Panc1 (cell line): ENCODE data around the gene TNNC1.

Experiments used
- CTCF ChIP-seq: fragments of 450-650 bp; IDR thresholded peaks from 2 replicates; pipeline ENCODE4 v1.5.1; 2017; ENCODE audit warnings: mild to moderate bottlenecking
- POLR2AphosphoS5 ChIP-seq: IDR thresholded peaks from 2 replicates; pipeline ENCODE4 v1.6.1; 2012; ENCODE audit warnings: mild to moderate bottlenecking, low read depth, low read length, moderate library complexity
- REST ChIP-seq, 2 experiments: IDR thresholded peaks; 2 replicates each; pipeline ENCODE4 v1.6.1; 2011 to 2012; ENCODE audit warnings: low read depth in 2 of 2, control low read depth in 1 of 2, low read length in 1 of 2, mild to moderate bottlenecking in 1 of 2, moderate library complexity in 1 of 2; ENCODE audit not compliant: insufficient read depth in 1 of 2
- SIN3A ChIP-seq: IDR thresholded peaks from 2 replicates; pipeline ENCODE4 v1.6.1; 2012; ENCODE audit warnings: low read depth, mild to moderate bottlenecking, low read length, moderate library complexity, borderline replicate concordance; ENCODE audit not compliant: insufficient read depth
- TCF7L2 ChIP-seq: IDR thresholded peaks from 2 replicates; pipeline ENCODE4 v1.6.1; 2011; ENCODE audit warnings: mild to moderate bottlenecking, low read depth, low read length, inconsistent platforms

DNA sequence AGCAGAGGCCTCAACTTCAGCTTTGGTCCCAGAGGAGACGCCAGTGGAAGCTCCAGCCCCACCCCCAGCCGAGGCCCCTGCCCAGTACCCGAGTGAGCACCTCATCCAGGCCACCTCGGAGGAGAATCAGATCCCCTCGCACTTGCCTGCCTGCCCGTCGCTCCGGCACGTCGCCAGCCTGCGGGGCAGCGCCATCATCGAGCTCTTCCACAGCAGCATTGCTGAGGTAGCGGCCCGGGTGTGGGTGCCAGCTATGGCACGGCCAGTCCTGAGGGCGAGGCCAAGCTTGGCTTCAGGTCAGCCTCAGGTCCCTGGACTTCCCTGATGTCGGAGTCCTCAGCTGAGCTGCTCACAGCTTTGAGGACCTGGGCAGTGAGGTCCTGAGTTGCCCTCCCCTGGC, 35.6 kb upstream of the TNNC1 start:
- TF ChIP-seq CTCF = no peak
- no peak for TF ChIP-seq SIN3A
- TF ChIP-seq POLR2AphosphoS5 = no peak
- TF ChIP-seq REST (IDR thresholded peaks at IDR 0.05; ENCODE audit: insufficient read depth in 1 of 2, low read depth in 2 of 2, low read length in 1 of 2) = no peak
- TF ChIP-seq TCF7L2 = no peak
